ENCODE data around the gene ALKBH5.

GRCh38 chr17:18144855-18145254, 38.8 kb upstream of the ALKBH5 start:
- TF ChIP-seq, protein P1, sequence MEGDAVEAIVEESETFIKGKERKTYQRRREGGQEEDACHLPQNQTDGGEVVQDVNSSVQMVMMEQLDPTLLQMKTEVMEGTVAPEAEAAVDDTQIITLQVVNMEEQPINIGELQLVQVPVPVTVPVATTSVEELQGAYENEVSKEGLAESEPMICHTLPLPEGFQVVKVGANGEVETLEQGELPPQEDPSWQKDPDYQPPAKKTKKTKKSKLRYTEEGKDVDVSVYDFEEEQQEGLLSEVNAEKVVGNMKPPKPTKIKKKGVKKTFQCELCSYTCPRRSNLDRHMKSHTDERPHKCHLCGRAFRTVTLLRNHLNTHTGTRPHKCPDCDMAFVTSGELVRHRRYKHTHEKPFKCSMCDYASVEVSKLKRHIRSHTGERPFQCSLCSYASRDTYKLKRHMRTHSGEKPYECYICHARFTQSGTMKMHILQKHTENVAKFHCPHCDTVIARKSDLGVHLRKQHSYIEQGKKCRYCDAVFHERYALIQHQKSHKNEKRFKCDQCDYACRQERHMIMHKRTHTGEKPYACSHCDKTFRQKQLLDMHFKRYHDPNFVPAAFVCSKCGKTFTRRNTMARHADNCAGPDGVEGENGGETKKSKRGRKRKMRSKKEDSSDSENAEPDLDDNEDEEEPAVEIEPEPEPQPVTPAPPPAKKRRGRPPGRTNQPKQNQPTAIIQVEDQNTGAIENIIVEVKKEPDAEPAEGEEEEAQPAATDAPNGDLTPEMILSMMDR (conservative IDR thresholded peaks at IDR 0.05; ENCODE audit: low read depth in 2 of 2) = no peak
- TF ChIP-seq POLR2AphosphoS5 (IDR thresholded peaks at IDR 0.05; ENCODE audit: low read depth) (no peak), EZH2 (IDR thresholded peaks at IDR 0.05; ENCODE audit: low read depth, unreplicated experiment) (no peak), ZNF331 (CRISPR knock-in tag; IDR thresholded peaks at IDR 0.05; ENCODE audit: low read depth) (no peak), CREB1 (CRISPR knock-in tag; IDR thresholded peaks at IDR 0.05; ENCODE audit: low read depth) (no peak), ZNF114 (CRISPR knock-in tag; IDR thresholded peaks at IDR 0.05) (no peak), EZH2phosphoT487 (IDR thresholded peaks at IDR 0.05; ENCODE audit: unreplicated experiment) (no peak), NANOG (IDR thresholded peaks at IDR 0.05; ENCODE audit: borderline replicate concordance) (no peak), ZNF462 (CRISPR knock-in tag; IDR thresholded peaks at IDR 0.05) (no peak), JUNB (IDR thresholded peaks at IDR 0.05; ENCODE audit: unreplicated experiment) (no peak), STAT1 (IDR thresholded peaks at IDR 0.05; ENCODE audit: unreplicated experiment) (no peak)
- TF ChIP-seq, protein P2, sequence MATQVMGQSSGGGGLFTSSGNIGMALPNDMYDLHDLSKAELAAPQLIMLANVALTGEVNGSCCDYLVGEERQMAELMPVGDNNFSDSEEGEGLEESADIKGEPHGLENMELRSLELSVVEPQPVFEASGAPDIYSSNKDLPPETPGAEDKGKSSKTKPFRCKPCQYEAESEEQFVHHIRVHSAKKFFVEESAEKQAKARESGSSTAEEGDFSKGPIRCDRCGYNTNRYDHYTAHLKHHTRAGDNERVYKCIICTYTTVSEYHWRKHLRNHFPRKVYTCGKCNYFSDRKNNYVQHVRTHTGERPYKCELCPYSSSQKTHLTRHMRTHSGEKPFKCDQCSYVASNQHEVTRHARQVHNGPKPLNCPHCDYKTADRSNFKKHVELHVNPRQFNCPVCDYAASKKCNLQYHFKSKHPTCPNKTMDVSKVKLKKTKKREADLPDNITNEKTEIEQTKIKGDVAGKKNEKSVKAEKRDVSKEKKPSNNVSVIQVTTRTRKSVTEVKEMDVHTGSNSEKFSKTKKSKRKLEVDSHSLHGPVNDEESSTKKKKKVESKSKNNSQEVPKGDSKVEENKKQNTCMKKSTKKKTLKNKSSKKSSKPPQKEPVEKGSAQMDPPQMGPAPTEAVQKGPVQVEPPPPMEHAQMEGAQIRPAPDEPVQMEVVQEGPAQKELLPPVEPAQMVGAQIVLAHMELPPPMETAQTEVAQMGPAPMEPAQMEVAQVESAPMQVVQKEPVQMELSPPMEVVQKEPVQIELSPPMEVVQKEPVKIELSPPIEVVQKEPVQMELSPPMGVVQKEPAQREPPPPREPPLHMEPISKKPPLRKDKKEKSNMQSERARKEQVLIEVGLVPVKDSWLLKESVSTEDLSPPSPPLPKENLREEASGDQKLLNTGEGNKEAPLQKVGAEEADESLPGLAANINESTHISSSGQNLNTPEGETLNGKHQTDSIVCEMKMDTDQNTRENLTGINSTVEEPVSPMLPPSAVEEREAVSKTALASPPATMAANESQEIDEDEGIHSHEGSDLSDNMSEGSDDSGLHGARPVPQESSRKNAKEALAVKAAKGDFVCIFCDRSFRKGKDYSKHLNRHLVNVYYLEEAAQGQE (IDR thresholded peaks at IDR 0.05; ENCODE audit: unreplicated experiment) = no peak
- TF ChIP-seq, protein P3, sequence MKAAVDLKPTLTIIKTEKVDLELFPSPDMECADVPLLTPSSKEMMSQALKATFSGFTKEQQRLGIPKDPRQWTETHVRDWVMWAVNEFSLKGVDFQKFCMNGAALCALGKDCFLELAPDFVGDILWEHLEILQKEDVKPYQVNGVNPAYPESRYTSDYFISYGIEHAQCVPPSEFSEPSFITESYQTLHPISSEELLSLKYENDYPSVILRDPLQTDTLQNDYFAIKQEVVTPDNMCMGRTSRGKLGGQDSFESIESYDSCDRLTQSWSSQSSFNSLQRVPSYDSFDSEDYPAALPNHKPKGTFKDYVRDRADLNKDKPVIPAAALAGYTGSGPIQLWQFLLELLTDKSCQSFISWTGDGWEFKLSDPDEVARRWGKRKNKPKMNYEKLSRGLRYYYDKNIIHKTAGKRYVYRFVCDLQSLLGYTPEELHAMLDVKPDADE (IDR thresholded peaks at IDR 0.05) = no peak

Measured in GM23338 (cell line).